ENCODE data around the gene DONSON.

DNA sequence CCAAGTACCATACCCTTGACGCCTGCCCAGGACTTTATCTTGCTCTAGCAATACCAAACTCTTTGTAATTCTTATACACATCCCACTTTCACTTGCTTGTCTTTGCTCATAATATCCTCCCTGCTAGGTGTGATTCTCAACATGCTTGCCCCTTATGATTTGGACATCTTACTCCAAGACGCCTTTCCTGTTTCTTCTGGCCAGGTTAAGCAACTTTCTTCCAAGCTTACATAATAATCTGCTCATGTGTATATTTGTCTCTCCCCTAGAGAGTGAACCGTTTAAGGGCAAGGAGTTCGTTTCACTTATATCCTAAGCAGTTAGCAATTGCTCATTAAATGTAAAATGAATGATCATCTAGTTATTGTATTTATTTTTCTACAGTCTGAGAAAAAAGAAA, 31.2 kb upstream of the DONSON start:
- no peak for TF ChIP-seq ZNF174 (tag by site-specific recombination; IDR thresholded peaks at IDR 0.05)
- TF ChIP-seq, protein P1, sequence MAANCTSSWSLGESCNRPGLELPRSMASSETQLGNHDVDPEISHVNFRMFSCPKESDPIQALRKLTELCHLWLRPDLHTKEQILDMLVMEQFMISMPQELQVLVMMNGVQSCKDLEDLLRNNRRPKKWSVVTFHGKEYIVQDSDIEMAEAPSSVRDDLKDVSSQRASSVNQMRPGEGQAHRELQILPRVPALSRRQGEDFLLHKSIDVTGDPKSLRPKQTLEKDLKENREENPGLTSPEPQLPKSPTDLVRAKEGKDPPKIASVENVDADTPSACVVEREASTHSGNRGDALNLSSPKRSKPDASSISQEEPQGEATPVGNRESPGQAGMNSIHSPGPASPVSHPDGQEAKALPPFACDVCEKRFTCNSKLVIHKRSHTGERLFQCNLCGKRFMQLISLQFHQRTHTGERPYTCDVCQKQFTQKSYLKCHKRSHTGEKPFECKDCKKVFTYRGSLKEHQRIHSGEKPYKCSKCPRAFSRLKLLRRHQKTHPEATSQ (tag by site-specific recombination; IDR thresholded peaks at IDR 0.05): no peak
- TF ChIP-seq, protein P2, sequence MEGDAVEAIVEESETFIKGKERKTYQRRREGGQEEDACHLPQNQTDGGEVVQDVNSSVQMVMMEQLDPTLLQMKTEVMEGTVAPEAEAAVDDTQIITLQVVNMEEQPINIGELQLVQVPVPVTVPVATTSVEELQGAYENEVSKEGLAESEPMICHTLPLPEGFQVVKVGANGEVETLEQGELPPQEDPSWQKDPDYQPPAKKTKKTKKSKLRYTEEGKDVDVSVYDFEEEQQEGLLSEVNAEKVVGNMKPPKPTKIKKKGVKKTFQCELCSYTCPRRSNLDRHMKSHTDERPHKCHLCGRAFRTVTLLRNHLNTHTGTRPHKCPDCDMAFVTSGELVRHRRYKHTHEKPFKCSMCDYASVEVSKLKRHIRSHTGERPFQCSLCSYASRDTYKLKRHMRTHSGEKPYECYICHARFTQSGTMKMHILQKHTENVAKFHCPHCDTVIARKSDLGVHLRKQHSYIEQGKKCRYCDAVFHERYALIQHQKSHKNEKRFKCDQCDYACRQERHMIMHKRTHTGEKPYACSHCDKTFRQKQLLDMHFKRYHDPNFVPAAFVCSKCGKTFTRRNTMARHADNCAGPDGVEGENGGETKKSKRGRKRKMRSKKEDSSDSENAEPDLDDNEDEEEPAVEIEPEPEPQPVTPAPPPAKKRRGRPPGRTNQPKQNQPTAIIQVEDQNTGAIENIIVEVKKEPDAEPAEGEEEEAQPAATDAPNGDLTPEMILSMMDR (tag by site-specific recombination; IDR thresholded peaks at IDR 0.05): no peak
- TF ChIP-seq ZNF24 (tag by site-specific recombination; IDR thresholded peaks at IDR 0.05): no peak
- TF ChIP-seq, protein P3, sequence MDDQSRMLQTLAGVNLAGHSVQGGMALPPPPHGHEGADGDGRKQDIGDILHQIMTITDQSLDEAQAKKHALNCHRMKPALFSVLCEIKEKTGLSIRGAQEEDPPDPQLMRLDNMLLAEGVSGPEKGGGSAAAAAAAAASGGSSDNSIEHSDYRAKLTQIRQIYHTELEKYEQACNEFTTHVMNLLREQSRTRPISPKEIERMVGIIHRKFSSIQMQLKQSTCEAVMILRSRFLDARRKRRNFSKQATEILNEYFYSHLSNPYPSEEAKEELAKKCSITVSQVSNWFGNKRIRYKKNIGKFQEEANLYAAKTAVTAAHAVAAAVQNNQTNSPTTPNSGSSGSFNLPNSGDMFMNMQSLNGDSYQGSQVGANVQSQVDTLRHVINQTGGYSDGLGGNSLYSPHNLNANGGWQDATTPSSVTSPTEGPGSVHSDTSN (CRISPR knock-in tag; IDR thresholded peaks at IDR 0.05): no peak
- no peak for TF ChIP-seq ZEB2 (tag by site-specific recombination; IDR thresholded peaks at IDR 0.05)
- TF ChIP-seq, protein P4, sequence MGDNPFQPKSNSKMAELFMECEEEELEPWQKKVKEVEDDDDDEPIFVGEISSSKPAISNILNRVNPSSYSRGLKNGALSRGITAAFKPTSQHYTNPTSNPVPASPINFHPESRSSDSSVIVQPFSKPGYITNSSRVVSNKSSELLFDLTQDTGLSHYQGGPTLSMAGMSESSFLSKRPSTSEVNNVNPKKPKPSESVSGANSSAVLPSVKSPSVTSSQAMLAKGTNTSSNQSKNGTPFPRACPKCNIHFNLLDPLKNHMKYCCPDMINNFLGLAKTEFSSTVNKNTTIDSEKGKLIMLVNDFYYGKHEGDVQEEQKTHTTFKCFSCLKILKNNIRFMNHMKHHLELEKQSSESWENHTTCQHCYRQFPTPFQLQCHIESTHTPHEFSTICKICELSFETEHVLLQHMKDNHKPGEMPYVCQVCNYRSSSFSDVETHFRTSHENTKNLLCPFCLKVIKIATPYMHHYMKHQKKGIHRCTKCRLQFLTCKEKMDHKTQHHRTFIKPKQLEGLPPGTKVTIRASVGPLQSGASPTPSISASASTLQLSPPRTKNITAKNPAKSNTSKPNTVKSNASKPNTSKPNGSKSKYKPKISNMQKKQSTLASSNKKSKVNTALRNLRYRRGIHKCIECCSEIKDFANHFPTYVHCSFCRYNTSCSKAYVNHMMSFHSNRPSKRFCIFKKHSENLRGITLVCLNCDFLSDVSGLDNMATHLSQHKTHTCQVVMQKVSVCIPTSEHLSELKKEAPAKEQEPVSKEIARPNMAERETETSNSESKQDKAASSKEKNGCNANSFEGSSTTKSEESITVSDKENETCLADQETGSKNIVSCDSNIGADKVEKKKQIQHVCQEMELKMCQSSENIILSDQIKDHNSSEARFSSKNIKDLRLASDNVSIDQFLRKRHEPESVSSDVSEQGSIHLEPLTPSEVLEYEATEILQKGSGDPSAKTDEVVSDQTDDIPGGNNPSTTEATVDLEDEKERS (tag by site-specific recombination; IDR thresholded peaks at IDR 0.05): no peak
- TF ChIP-seq ZNF274 (IDR thresholded peaks at IDR 0.05; ENCODE audit: low read length): no peak
- TF ChIP-seq ZNF274 (tag by site-specific recombination; IDR thresholded peaks at IDR 0.05; ENCODE audit: borderline replicate concordance): no peak
- TF ChIP-seq ZNF433 (tag by site-specific recombination; IDR thresholded peaks at IDR 0.05; ENCODE audit: low read depth): no peak
- TF ChIP-seq ZNF664 (tag by site-specific recombination; IDR thresholded peaks at IDR 0.05): no peak
- TF ChIP-seq ZNF521 (tag by site-specific recombination; IDR thresholded peaks at IDR 0.05): no peak
- TF ChIP-seq PRDM4 (tag by site-specific recombination; IDR thresholded peaks at IDR 0.05): no peak
- TF ChIP-seq ZNF747 (tag by site-specific recombination; IDR thresholded peaks at IDR 0.05): no peak

Data from HEK293 (cell line).